IMR-90 (cell line): Measurements from ENCODE around the gene S100Z. TPM values are rescaled to one million over a fixed set of nuclear protein-coding genes. Genes with fewer than 3 reads are reported as not detected.

Experiments
- ATAC-seq: fragments of 200-7000 bp; cut with Tn5 transposase; 2 replicates; pipeline ENCODE4 v1.9.1; 2020; ENCODE audit warnings: low read depth, mild to moderate bottlenecking, moderate library complexity
- BruUV-seq: library from RNA; stranded (reverse); fragments of 400-500 nt; replicated peaks from 2 replicates; lab custom pipeline; 2021; lab: Mats Ljungman, UMichigan
- CTCF ChIA-PET: fragments of 300-600 bp; formaldehyde crosslinking; extraction: SDS; loops from one replicate; lab custom pipeline; 2021; ENCODE audit warnings: antibody characterized with exemption; lab: Yijun Ruan, JAX
- POLR2A ChIA-PET: fragments of 300-600 bp; sonication (Branson Sonifier 250); formaldehyde crosslinking; loops from one replicate; lab custom pipeline; 2022; ENCODE audit warnings: antibody characterized with exemption; ENCODE audit not compliant: unreplicated experiment; lab: Charles Lee
- DNase-seq: peaks from one replicate; pipeline ENCODE4 v3.0.0; 2013
- H2AFZ ChIP-seq: replicated peaks from 2 replicates; pipeline ENCODE3; 2013; ENCODE audit warnings: low read length, mild to moderate bottlenecking; ENCODE audit not compliant: poor library complexity
- H2AK5ac ChIP-seq: 2 replicates; pipeline ENCODE4 v1.6.1; 2013; ENCODE audit warnings: low read depth, low read length, inconsistent platforms
- H2AK9ac ChIP-seq: replicated peaks from 2 replicates; pipeline ENCODE3; 2013; ENCODE audit warnings: mild to moderate bottlenecking, low read depth, low read length, moderate library complexity; ENCODE audit not compliant: poor library complexity
- H2BK120ac ChIP-seq: 2 replicates; pipeline ENCODE4 v1.6.1; 2013; ENCODE audit warnings: low read depth, low read length, inconsistent platforms
- H2BK15ac ChIP-seq: 3 replicates; pipeline ENCODE4 v1.6.1; 2013; ENCODE audit warnings: low read depth, low read length, inconsistent platforms
- H2BK20ac ChIP-seq: 2 replicates; pipeline ENCODE4 v1.6.1; 2013; ENCODE audit warnings: low read depth, mild to moderate bottlenecking, inconsistent platforms, low read length, moderate library complexity
- H2BK5ac ChIP-seq: 2 replicates; pipeline ENCODE4 v1.6.1; 2013; ENCODE audit warnings: mild to moderate bottlenecking, low read depth, low read length, inconsistent platforms; ENCODE audit not compliant: poor library complexity, severe bottlenecking
- H3K14ac ChIP-seq: replicated peaks from 2 replicates; pipeline ENCODE4 v1.6.1; 2013; ENCODE audit warnings: low read depth, low read length, inconsistent platforms
- H3K18ac ChIP-seq: 2 replicates; pipeline ENCODE4 v1.6.1; 2013; ENCODE audit warnings: low read depth, low read length, control low read depth
- H3K23ac ChIP-seq: 2 replicates; pipeline ENCODE4 v1.6.1; 2013; ENCODE audit warnings: low read depth, low read length, inconsistent platforms
- H3K27ac ChIP-seq: 2 replicates; pipeline ENCODE4 v1.5.1; 2013; ENCODE audit warnings: mild to moderate bottlenecking, control low read depth, low read length; ENCODE audit not compliant: insufficient read depth
- H3K27me3 ChIP-seq: 2 replicates; pipeline ENCODE4 v1.6.1; 2013; ENCODE audit warnings: low read length; ENCODE audit not compliant: control insufficient read depth, insufficient read depth
- H3K36me3 ChIP-seq: 2 replicates; pipeline ENCODE4 v1.6.1; 2013; ENCODE audit warnings: low read length, mixed read lengths; ENCODE audit not compliant: control insufficient read depth, insufficient read depth
- H3K4ac ChIP-seq: 2 replicates; pipeline ENCODE4 v1.6.1; 2013; ENCODE audit warnings: low read depth, low read length, inconsistent platforms
- H3K4me1 ChIP-seq: 2 replicates; pipeline ENCODE4 v1.6.1; 2013; ENCODE audit warnings: low read length, mixed read lengths; ENCODE audit not compliant: control insufficient read depth, insufficient read depth
- H3K4me2 ChIP-seq: 2 replicates; pipeline ENCODE4 v1.6.1; 2013; ENCODE audit warnings: low read depth, mild to moderate bottlenecking, control low read depth, low read length, moderate library complexity
- H3K4me3 ChIP-seq: 2 replicates; pipeline ENCODE4 v1.5.1; 2013; ENCODE audit warnings: low read depth, mild to moderate bottlenecking, control low read depth, low read length, moderate library complexity; ENCODE audit not compliant: insufficient read depth
- H3K56ac ChIP-seq: 2 replicates; pipeline ENCODE4 v1.6.1; 2013; ENCODE audit warnings: low read length, inconsistent platforms; ENCODE audit not compliant: insufficient read depth; ENCODE audit errors: extremely low read depth
- H3K79me1 ChIP-seq, 2 experiments: 2 replicates each; pipeline ENCODE4 v1.6.1; 2013; ENCODE audit warnings: low read length in 2 of 2, inconsistent platforms in 1 of 2, low read depth in 1 of 2
- H3K9ac ChIP-seq: 2 replicates; pipeline ENCODE4 v1.6.1; 2013; ENCODE audit warnings: low read depth, low read length, control low read depth
- H3K9me1 ChIP-seq: 2 replicates; pipeline ENCODE4 v1.6.1; 2013; ENCODE audit warnings: low read length, inconsistent platforms; ENCODE audit not compliant: insufficient read depth
- H3K9me3 ChIP-seq: 2 replicates; pipeline ENCODE4 v1.6.1; 2013; ENCODE audit warnings: low read length; ENCODE audit not compliant: control insufficient read depth, insufficient read depth
- H4K20me1 ChIP-seq: 2 replicates; pipeline ENCODE4 v1.6.1; 2013; ENCODE audit warnings: low read length, inconsistent platforms; ENCODE audit not compliant: insufficient read depth
- H4K5ac ChIP-seq: 2 replicates; pipeline ENCODE4 v1.6.1; 2013; ENCODE audit warnings: mild to moderate bottlenecking, low read depth, low read length, control low read depth
- H4K8ac ChIP-seq, 2 experiments: 2 replicates each; pipeline ENCODE4 v1.6.1; 2013; ENCODE audit warnings: low read depth in 2 of 2, low read length in 2 of 2, control low read depth in 1 of 2, inconsistent platforms in 1 of 2
- H4K91ac ChIP-seq: 2 replicates; pipeline ENCODE4 v1.6.1; 2013; ENCODE audit warnings: low read depth, low read length, inconsistent platforms; ENCODE audit not compliant: insufficient read depth
- BHLHE40 ChIP-seq: fragments of 150-350 bp; IDR thresholded peaks from 2 replicates; pipeline ENCODE4 v1.6.1; 2016; ENCODE audit warnings: mild to moderate bottlenecking, low read depth, low read length
- POLR2A ChIP-seq: IDR thresholded peaks from 2 replicates; pipeline ENCODE4 v1.6.1; 2012; ENCODE audit warnings: mild to moderate bottlenecking, low read depth, low read length
- SMC3 ChIP-seq: fragments of 150-350 bp; IDR thresholded peaks from 2 replicates; pipeline ENCODE4 v1.6.1; 2016; ENCODE audit warnings: low read depth, mild to moderate bottlenecking, antibody characterized with exemption, low read length, moderate library complexity
- WGBS, 2 experiments: methylation state at CpG; one replicate each; pipeline versions ENCODE4 v1.1.5 to v1.1.7; 2013; ENCODE audit warnings: missing lambda C conversion rate in 2 of 2; ENCODE audit not compliant: insufficient read length in 1 of 2; ENCODE audit errors: extremely low coverage in 2 of 2; 5-methylcytosine and 5-hydroxymethylcytosine counted together
- dilution Hi-C: fragments of 300-500 bp; cut with HindIII; formaldehyde crosslinking; loops from one replicate; pipeline ENCODE4 v1.14.3; 2018; ENCODE audit warnings: low sequenced_read_pairs; ENCODE audit not compliant: unreplicated experiment
- in situ Hi-C: fragments of 300-500 bp; cut with MboI; formaldehyde crosslinking; loops from 3 replicates; pipeline ENCODE4 v1.14.3; 2019; ENCODE audit warnings: low sequenced_read_pairs, inconsistent platforms, mixed read lengths
- intact Hi-C: fragments of 100-400 bp; cut with micrococcal nuclease; formaldehyde crosslinking; loops from 2 replicates; pipeline ENCODE4 v1.10.0; 2022
- polyA plus RNA-seq, 3 experiments: library from polyadenylated mRNA; depleted of rRNA; stranded (reverse); fragments of >200 nt; gene quantifications; 2 replicates each; pipeline ENCODE4 v1.2.3, GENCODE V29; 2012; ENCODE audit warnings: low replicate concordance in 1 of 3
- total RNA-seq: library from RNA; depleted of rRNA; stranded (reverse); fragments of >200 nt; gene quantifications from 2 replicates; pipeline ENCODE4 v1.2.3, GENCODE V29; 2012

Gene S100Z
- total and polyA plus RNA-seq, 2 of the 4 experiments (the other 2 are of a cell fraction), result not detected

DNA sequence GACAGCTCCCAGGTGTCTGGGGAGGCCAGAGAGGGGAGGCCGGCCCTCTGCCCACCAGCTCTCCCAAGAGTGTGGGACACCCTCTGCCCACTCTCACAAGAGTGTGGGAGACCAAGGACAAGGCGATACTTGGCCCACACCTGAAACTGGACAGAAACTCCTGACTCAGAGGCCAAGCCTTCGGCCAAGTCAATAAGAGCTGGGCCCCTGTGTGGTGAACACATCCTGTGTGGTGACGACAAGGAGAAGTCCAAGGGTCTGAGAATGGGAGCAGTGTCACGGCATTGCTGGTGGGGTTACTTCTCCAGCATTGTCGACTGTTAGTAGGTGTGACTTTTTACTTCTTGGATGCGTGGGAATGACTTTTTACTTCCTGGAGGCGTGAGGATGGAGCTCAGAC is 45.5 kb upstream of the S100Z start:
- intact Hi-C loops, result no loop called here
- in situ Hi-C loops, result no loop called here
- ChIA-PET CTCF (no interaction called here), POLR2A (no interaction called here)
- Histone ChIP-seq H2AK9ac (no peak overlapping the region), H3K9ac (no peak overlapping the region), H3K14ac (peak overlapping the region; percentile 25; the same call in 1 of the 2 replicates), H2BK15ac (peak overlapping the region; percentile 45), H3K9me1 (peaks cover 4% of the 10 kb centered on the region; the same call in 1 of the 2 replicates), H2BK20ac (peak overlapping the region; percentile 53), H2BK120ac (peak overlapping the region; percentile 54), H4K20me1 (peaks cover 3% of the 10 kb centered on the region; the same call in 1 of the 2 replicates), H3K9me3 (no peaks in the 10 kb centered on the region), H3K4me2 (no peak overlapping the region), H3K4me1 (peaks cover 17% of the 10 kb centered on the region), H4K5ac (no peak overlapping the region), H3K56ac (no peak overlapping the region), H3K23ac (no peak overlapping the region), H3K27ac (no peak overlapping the region), H3K36me3 (no peaks in the 10 kb centered on the region), H4K91ac (0 out of 2 replicates have a peak overlapping the region, but pooled peaks have one; percentile 24), H3K4me3 (no peak overlapping the region), H3K79me1 (no peaks in the 10 kb centered on the region), H3K4ac (peak overlapping the region; percentile 62), H3K27me3 (no peaks in the 10 kb centered on the region), H2AK5ac (peak overlapping the region; percentile 74), H4K8ac (peak overlapping the region in 1 of 2 experiments; percentile 5; a peak in 1 of 4 replicates), H2AFZ (peak overlapping the region; percentile 40), H3K18ac (peak overlapping the region; percentile 2; the same call in 1 of the 2 replicates), H2BK5ac (no peak overlapping the region)
- no peak for DNase-seq
- TF ChIP-seq POLR2A, result 0 out of 2 replicates have a peak, but pooled peaks have one; percentile 35
- no peak for TF ChIP-seq BHLHE40
- no peak for TF ChIP-seq SMC3
- no peak for ATAC-seq
- 84% methylated on average over 4 of the region's 8 CpGs; no CpG with 5 or more reads in 1 of the 2 experiments for WGBS, 2 experiments
- dilution Hi-C loops, result no loop called here
- BruUV-seq, result no TSS peak
